OCI-LY1 (cell line): ENCODE measurements around the gene TTYH1.

Experiments used
- H2AFZ ChIP-seq: fragments of 200-600 bp; sonication (generic), shearing (Covaris generic); 2 replicates; pipeline ENCODE4 v1.6.0; 2014; ENCODE audit warnings: antibody characterized with exemption, mild to moderate bottlenecking, low read length
- H3F3A ChIP-seq: fragments of 200-600 bp; sonication (generic), shearing (Covaris generic); 2 replicates; pipeline ENCODE4 v1.6.0; 2014; ENCODE audit warnings: mild to moderate bottlenecking, antibody characterized with exemption, low read length, moderate library complexity; ENCODE audit not compliant: insufficient read depth
- H3K27ac ChIP-seq: fragments of 200-600 bp; sonication (generic); 2 replicates; pipeline ENCODE4 v1.5.1; 2014; ENCODE audit warnings: low read length, mixed run types, mild to moderate bottlenecking, low read depth; ENCODE audit not compliant: poor library complexity, severe bottlenecking
- H3K27me3 ChIP-seq: fragments of 200-600 bp; sonication (generic); 2 replicates; pipeline ENCODE4 v1.6.0; 2014; ENCODE audit warnings: antibody characterized with exemption, mild to moderate bottlenecking, low read length, moderate library complexity; ENCODE audit not compliant: insufficient read depth
- H3K36me3 ChIP-seq: fragments of 200-600 bp; sonication (generic); 2 replicates; pipeline ENCODE4 v1.6.1; 2014; ENCODE audit warnings: mild to moderate bottlenecking, antibody characterized with exemption, low read length, moderate library complexity, mixed read lengths; ENCODE audit not compliant: insufficient read depth
- H3K4me1 ChIP-seq: fragments of 200-600 bp; sonication (generic); 2 replicates; pipeline ENCODE4 v1.5.1; 2014; ENCODE audit warnings: mild to moderate bottlenecking, low read length, moderate library complexity; ENCODE audit not compliant: insufficient read depth, severe bottlenecking
- H3K4me2 ChIP-seq: fragments of 200-600 bp; sonication (generic), shearing (Covaris generic); 2 replicates; pipeline ENCODE4 v1.6.1; 2014; ENCODE audit warnings: low read length
- H3K4me3 ChIP-seq: fragments of 200-600 bp; sonication (generic); 2 replicates; pipeline ENCODE4 v1.5.1; 2014; ENCODE audit warnings: low read length, low read depth, mild to moderate bottlenecking, mixed read lengths; ENCODE audit not compliant: poor library complexity, severe bottlenecking
- H3K79me2 ChIP-seq: fragments of 200-600 bp; shearing (Covaris generic); 2 replicates; pipeline ENCODE4 v1.6.1; 2016; ENCODE audit warnings: mixed run types, low read length, mixed read lengths; ENCODE audit not compliant: insufficient read depth
- H3K9ac ChIP-seq: fragments of 200-600 bp; sonication (generic), shearing (Covaris generic); 2 replicates; pipeline ENCODE4 v1.6.1; 2014; ENCODE audit warnings: mild to moderate bottlenecking, low read length, mixed read lengths
- H3K9me2 ChIP-seq: fragments of 200-600 bp; sonication (generic), shearing (Covaris generic); 2 replicates; pipeline ENCODE4 v1.6.1; 2014; ENCODE audit warnings: low read depth, mild to moderate bottlenecking, low read length, mixed read lengths
- H3K9me3 ChIP-seq: fragments of 200-600 bp; shearing (Covaris generic); 2 replicates; pipeline ENCODE4 v1.6.1; 2014; ENCODE audit warnings: low read length, mixed read lengths
- H4K20me1 ChIP-seq: fragments of 200-600 bp; sonication (generic), shearing (Covaris generic); 2 replicates; pipeline ENCODE4 v1.6.0; 2016; ENCODE audit warnings: mild to moderate bottlenecking, low read length; ENCODE audit not compliant: insufficient read depth
- EZH2 ChIP-seq: fragments of 200-600 bp; sonication (generic), shearing (Covaris generic); IDR thresholded peaks from 2 replicates; pipeline ENCODE4 v1.8.0; 2017; ENCODE audit warnings: borderline replicate concordance, mixed run types, mild to moderate bottlenecking, antibody characterized with exemption, low read length, moderate library complexity, mixed read lengths
- TF ChIP-seq, protein P1 (sequence below): fragments of 200-600 bp; sonication (generic), shearing (Covaris generic); IDR thresholded peaks from 2 replicates; pipeline ENCODE4 v1.5.1; 2017; ENCODE audit warnings: mild to moderate bottlenecking, antibody characterized with exemption, low read length, moderate library complexity, mixed read lengths

The TTYH1 gene

DNA sequence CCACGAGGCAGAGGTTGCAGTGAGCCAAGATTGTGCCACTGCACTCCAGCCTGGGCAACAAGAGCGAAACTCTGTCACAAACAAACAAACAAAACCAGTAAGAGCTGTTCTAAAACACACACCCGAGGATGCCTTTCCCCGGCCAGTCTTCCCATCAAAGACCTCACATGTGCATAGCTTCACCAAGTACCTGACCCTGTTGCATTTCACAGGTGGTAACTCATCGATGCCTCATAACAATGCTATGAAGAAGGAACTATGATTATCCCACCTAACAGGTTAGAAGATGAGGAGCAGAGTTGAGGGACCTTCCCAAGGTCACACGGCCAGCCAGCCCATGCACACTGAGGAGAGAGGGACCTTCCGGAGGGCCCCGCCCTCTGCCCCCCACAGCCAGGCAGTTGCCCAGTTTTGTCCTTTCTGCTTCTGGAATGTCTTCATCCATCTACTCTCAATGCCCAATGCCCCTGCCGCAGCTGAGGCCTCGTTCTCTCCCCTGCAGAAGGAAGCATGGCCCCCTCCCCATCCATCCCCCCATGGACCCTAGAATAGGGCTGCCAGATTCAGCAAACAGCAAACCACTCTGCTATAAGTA, 17.0 kb downstream of the TTYH1 start:
- H3K9ac ChIP-seq, result no peak overlapping the region
- no peak overlapping the region for H2AFZ ChIP-seq
- no peak overlapping the region for H3K4me3 ChIP-seq
- no peak overlapping the region for H3K4me2 ChIP-seq
- H3K9me2 ChIP-seq, result no peaks in the 10 kb centered on the region
- H4K20me1 ChIP-seq, result no peaks in the 10 kb centered on the region
- TF ChIP-seq EZH2, result no peak
- TF ChIP-seq, protein P1, sequence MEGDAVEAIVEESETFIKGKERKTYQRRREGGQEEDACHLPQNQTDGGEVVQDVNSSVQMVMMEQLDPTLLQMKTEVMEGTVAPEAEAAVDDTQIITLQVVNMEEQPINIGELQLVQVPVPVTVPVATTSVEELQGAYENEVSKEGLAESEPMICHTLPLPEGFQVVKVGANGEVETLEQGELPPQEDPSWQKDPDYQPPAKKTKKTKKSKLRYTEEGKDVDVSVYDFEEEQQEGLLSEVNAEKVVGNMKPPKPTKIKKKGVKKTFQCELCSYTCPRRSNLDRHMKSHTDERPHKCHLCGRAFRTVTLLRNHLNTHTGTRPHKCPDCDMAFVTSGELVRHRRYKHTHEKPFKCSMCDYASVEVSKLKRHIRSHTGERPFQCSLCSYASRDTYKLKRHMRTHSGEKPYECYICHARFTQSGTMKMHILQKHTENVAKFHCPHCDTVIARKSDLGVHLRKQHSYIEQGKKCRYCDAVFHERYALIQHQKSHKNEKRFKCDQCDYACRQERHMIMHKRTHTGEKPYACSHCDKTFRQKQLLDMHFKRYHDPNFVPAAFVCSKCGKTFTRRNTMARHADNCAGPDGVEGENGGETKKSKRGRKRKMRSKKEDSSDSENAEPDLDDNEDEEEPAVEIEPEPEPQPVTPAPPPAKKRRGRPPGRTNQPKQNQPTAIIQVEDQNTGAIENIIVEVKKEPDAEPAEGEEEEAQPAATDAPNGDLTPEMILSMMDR, result no peak
- H3K9me3 ChIP-seq, result no peaks in the 10 kb centered on the region
- H3K27me3 ChIP-seq, result 0 out of 2 replicates have a peak, but pooled peaks cover 4% of the 10 kb centered on the region
- peaks cover 11% of the 10 kb centered on the region for H3K4me1 ChIP-seq
- no peaks in the 10 kb centered on the region for H3K79me2 ChIP-seq
- no peaks in the 10 kb centered on the region for H3K36me3 ChIP-seq
- H3K27ac ChIP-seq, result no peak overlapping the region
- H3F3A ChIP-seq, result no peaks in the 10 kb centered on the region

DNA sequence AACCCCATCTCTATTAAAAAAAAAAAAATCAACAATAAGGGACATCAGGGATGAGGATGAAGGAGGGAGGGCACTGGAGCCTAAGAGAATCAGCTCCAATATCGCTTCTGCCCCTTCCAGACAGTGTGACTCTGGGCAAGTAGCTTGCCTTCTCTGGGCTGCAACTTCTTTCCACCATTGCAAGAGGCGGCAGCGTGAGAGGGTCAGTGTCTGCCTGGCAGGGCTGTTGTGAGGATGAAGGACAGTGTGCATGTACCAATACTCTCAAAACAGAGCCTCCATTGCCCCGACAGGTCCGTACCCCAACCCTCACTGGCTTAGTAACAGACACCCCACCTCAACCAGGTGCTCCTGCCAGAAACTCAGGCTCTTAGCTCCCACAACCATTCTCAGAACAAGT, 18.4 kb downstream of the TTYH1 start:
- no peaks in the 10 kb centered on the region for H3F3A ChIP-seq
- H4K20me1 ChIP-seq, result no peaks in the 10 kb centered on the region
- no peak for TF ChIP-seq EZH2
- TF ChIP-seq, protein P1, result no peak

DNA sequence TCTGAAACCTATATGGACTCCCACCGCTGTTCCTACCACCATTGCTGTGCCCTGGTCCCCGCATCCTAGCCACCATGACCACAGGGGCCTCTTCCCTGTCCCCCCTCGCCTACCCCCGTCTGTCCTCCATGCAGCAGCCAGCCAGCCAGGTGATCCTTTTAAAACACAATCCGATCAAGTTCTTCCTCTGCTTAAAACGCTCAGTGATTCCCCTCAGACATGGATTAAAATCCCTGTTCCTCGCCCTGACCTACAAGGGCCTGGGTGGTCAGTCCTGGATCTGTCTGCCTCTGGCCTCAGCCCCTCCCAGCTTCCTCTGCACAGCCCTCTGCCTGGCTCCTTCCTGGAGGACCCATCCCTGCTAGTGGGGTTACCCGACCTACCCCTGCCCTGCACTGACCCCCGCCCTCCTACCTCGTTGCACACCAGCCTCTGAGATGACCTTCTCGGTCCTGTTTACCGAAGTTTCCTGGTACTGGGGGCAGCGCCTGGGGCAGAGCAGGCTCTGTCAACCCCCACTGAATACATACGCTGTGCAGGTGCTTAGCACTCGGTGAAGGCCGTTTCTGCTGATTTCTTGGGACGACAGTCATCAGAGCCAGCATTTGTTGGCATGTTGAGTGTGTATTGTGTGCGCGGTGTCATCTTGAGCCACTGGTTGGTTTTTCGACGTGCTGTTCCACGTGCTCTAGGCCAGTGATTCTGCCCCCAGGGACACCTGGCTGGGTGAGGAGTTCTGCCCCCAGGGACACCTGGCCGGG, 19.0 kb downstream of the TTYH1 start:
- Histone ChIP-seq H3K9me3 (no peaks in the 10 kb centered on the region), H4K20me1 (no peaks in the 10 kb centered on the region), H2AFZ (no peak overlapping the region), H3K79me2 (no peaks in the 10 kb centered on the region), H3F3A (no peaks in the 10 kb centered on the region), H3K36me3 (peaks cover 10% of the 10 kb centered on the region; the same call in 1 of the 2 replicates), H3K4me2 (no peak overlapping the region), H3K4me1 (peaks cover 11% of the 10 kb centered on the region), H3K9ac (no peak overlapping the region), H3K4me3 (no peak overlapping the region), H3K27ac (no peak overlapping the region), H3K27me3 (0 out of 2 replicates have a peak, but pooled peaks cover 4% of the 10 kb centered on the region), H3K9me2 (no peaks in the 10 kb centered on the region)
- TF ChIP-seq, protein P1, result no peak

More for the DNA sequence above, 18.4 kb downstream of the TTYH1 start:
- Histone ChIP-seq H3K36me3 (peaks cover 5% of the 10 kb centered on the region; the same call in 1 of the 2 replicates), H3K4me2 (no peak overlapping the region), H3K9ac (no peak overlapping the region), H3K4me1 (peaks cover 11% of the 10 kb centered on the region), H3K27me3 (0 out of 2 replicates have a peak, but pooled peaks cover 4% of the 10 kb centered on the region), H3K4me3 (no peak overlapping the region), H3K9me2 (no peaks in the 10 kb centered on the region), H3K27ac (no peak overlapping the region), H3K9me3 (no peaks in the 10 kb centered on the region), H3K79me2 (no peaks in the 10 kb centered on the region), H2AFZ (no peak overlapping the region)
